ENCODE results near the gene CTSZ.

DNA sequence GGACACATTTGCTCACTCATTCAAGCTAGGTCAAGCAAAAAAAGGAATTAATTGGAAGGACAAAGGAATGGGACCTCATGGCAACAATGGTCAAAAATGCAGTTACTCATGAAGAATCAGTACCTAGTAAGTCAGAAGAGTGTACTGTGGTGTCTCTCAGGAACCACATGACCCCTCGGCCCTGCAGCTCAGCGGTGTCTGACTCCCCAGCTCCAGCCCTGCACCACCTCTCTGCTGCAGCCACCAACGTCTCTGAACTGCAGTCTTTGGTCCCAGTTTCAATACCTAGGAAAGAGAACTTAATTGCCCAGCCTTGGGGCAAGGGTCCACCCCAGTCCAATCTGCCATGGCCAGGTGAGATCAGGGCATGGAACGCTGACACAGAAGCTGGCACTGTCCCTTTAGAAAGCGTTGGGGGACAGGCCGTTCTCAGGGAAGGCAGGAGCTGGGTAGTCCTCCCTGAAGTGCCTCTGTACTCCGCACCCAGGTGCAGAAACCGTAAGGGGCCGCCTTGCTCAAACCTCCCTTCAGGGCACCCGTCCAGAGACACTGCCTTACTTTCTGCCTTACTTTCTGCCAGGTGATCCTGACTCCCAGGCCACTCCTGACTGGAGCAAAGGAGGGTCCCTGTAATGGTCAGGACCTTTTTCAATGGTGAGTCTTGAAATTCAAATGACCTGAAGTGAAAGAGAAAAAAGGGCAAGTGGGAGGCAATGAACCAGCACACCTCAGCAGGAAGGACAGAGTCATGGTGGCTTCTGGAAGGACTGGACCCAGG, 39.2 kb downstream of the CTSZ start:
- TF ChIP-seq EP300 (IDR thresholded peaks at IDR 0.05), result no peak
- TF ChIP-seq, protein P1, sequence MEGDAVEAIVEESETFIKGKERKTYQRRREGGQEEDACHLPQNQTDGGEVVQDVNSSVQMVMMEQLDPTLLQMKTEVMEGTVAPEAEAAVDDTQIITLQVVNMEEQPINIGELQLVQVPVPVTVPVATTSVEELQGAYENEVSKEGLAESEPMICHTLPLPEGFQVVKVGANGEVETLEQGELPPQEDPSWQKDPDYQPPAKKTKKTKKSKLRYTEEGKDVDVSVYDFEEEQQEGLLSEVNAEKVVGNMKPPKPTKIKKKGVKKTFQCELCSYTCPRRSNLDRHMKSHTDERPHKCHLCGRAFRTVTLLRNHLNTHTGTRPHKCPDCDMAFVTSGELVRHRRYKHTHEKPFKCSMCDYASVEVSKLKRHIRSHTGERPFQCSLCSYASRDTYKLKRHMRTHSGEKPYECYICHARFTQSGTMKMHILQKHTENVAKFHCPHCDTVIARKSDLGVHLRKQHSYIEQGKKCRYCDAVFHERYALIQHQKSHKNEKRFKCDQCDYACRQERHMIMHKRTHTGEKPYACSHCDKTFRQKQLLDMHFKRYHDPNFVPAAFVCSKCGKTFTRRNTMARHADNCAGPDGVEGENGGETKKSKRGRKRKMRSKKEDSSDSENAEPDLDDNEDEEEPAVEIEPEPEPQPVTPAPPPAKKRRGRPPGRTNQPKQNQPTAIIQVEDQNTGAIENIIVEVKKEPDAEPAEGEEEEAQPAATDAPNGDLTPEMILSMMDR (IDR thresholded peaks at IDR 0.05), result no peak
